GM12801 (cell line): ENCODE measurements around the gene MVP.

Experiments used
- TF ChIP-seq, protein P1 (sequence below): IDR thresholded peaks from one replicate; pipeline ENCODE4 v1.5.1; 2011; ENCODE audit warnings: control low read depth; ENCODE audit not compliant: insufficient read length; ENCODE audit errors: extremely low read depth

MVP gene

GRCh38 chr16:29830774-29831173 is 10.5 kb downstream of the MVP start:
- TF ChIP-seq, protein P1, sequence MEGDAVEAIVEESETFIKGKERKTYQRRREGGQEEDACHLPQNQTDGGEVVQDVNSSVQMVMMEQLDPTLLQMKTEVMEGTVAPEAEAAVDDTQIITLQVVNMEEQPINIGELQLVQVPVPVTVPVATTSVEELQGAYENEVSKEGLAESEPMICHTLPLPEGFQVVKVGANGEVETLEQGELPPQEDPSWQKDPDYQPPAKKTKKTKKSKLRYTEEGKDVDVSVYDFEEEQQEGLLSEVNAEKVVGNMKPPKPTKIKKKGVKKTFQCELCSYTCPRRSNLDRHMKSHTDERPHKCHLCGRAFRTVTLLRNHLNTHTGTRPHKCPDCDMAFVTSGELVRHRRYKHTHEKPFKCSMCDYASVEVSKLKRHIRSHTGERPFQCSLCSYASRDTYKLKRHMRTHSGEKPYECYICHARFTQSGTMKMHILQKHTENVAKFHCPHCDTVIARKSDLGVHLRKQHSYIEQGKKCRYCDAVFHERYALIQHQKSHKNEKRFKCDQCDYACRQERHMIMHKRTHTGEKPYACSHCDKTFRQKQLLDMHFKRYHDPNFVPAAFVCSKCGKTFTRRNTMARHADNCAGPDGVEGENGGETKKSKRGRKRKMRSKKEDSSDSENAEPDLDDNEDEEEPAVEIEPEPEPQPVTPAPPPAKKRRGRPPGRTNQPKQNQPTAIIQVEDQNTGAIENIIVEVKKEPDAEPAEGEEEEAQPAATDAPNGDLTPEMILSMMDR = no peak

DNA sequence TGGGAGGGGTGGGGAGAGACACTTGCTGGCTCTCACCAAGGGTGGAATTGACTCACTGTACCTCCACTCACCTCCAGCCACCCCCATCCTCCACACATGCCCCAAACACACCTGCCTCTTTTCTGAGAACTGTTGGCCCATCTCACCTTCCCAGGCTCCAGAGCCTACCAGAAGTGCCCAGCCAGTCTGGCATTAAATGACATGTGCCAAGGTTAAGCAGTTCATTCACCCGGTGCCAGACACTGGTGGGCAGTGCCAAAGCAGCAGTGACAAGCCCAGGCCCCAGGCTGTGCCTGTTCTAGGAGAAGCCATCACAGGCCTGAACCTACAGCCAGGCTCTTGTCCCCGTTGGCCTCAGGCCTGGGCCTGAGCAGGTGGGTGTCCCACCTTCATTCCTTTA is 11.2 kb downstream of the MVP start:
- TF ChIP-seq, protein P1 = no peak

DNA sequence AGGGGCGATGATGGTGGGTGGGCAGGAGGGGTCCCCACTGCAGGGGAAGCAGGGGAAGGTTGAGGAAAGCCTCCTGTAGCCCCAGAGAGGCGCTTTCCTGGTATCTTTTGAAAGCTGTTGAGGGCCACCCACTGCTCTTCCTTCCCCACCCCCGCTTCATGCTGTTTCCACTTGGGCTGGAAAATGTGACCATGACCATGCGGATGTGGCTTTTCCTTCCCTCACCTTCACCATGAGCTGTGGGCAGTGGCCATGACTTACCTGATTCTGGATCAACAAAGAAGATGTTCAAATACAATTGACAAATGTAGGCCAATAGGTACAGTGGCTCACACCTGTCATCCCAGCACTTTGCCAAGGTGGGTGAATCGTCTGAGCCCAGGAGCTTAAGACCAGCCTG is 13.8 kb downstream of the MVP start:
- TF ChIP-seq, protein P1 = no peak

DNA sequence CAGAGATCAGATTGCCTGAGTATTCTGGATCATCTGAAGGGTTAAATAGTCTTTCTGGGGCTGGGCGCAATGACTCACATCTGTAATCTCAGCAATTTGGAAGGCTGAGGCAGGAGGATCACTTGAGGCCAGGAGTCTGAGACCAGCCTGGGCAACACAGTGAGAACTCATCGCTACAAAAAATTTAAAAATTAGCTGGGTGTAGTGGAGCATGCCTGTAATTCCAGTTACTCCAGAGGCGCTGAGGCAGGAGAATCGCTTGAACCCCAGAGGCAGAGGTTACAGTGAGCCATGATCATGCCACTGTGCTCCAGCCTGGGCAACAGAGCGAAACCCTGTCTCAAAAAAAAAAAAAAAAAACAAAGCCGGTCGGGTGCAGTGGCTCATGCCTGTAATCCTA is 15.7 kb downstream of the MVP start:
- TF ChIP-seq, protein P1 = no peak

DNA sequence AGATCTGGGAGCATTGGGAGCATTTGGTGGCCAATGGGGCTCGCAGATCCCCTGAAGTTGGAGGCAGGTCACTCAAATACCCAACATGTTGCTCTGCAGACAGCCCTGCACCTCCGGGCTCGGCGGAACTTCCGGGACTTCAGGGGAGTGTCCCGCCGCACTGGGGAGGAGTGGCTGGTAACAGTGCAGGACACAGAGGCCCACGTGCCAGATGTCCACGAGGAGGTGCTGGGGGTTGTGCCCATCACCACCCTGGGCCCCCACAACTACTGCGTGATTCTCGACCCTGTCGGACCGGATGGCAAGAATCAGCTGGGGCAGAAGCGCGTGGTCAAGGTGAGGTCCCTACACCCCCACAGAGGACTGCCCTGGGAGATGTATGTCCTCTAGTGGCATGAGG is 16.4 kb downstream of the MVP start:
- TF ChIP-seq, protein P1 = no peak

GRCh38 chr16:29837841-29838240 is 17.6 kb downstream of the MVP start:
- TF ChIP-seq, protein P1 = no peak

- TF ChIP-seq, protein P1 = no peak
These were observed 19.6 kb downstream of the MVP start for GRCh38 chr16:29839822-29840221.

DNA sequence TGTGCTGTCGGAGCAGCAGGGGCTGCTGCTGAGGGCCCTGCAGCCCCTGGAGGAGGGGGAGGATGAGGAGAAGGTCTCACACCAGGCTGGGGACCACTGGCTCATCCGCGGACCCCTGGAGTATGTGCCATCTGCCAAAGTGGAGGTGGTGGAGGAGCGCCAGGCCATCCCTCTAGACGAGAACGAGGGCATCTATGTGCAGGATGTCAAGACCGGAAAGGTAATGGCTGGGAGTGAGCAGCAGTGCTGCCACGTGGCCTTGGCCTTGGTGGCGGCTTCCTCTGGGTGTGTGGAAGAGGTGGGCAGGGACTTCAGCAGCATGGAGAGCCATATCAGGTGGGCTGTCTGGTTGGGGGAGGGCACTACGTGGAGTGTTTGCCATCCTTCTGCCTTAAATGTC is 20.0 kb downstream of the MVP start:
- TF ChIP-seq, protein P1 = no peak
